ENCODE data around the gene EDRF1.
A peak's percentile ranks its signal among the peaks of the same experiment; 100 is the strongest.

The EDRF1 gene

GRCh38 chr10:125781374-125781773 lies 61.9 kb downstream of the EDRF1 start:
- H3K4me3 ChIP-seq (ENCODE audit: low read length), result no peak overlapping the region
- no peak for DNase-seq (ENCODE audit: low read depth, low spot score)

GRCh38 chr10:125782054-125782453 lies 62.5 kb downstream of the EDRF1 start:
- H3K4me3 ChIP-seq (ENCODE audit: low read length), result no peak overlapping the region
- no peak for DNase-seq (ENCODE audit: low read depth, low spot score)

- H3K4me3 ChIP-seq (ENCODE audit: low read length), result no peak overlapping the region
- no peak for DNase-seq (ENCODE audit: low read depth, low spot score)
Observed at GRCh38 chr10:125782616-125783015, 63.1 kb downstream of the EDRF1 start.

GRCh38 chr10:125783408-125783807 lies 63.9 kb downstream of the EDRF1 start:
- H3K4me3 ChIP-seq (ENCODE audit: low read length), result no peak overlapping the region
- no peak for DNase-seq (ENCODE audit: low read depth, low spot score)

GRCh38 chr10:125783957-125784356 lies 64.4 kb downstream of the EDRF1 start:
- DNase-seq (ENCODE audit: low read depth, low spot score), result no peak
- no peak overlapping the region for H3K4me3 ChIP-seq (ENCODE audit: low read length)

GRCh38 chr10:125785791-125786190 lies 66.3 kb downstream of the EDRF1 start:
- no peak overlapping the region for H3K4me3 ChIP-seq (ENCODE audit: low read length)
- DNase-seq (ENCODE audit: low read depth, low spot score), result no peak

GRCh38 chr10:125788156-125789034 lies 68.9 kb downstream of the EDRF1 start:
- no peak overlapping the region for H3K4me3 ChIP-seq (ENCODE audit: low read length)
- DNase-seq (ENCODE audit: low read depth, low spot score), result no peak

GRCh38 chr10:125792342-125793300 lies 73.1 kb downstream of the EDRF1 start:
- no peak overlapping the region for H3K4me3 ChIP-seq (ENCODE audit: low read length)
- DNase-seq (ENCODE audit: low read depth, low spot score), result peak; percentile 54

- no peak for DNase-seq (ENCODE audit: low read depth, low spot score)
- no peak overlapping the region for H3K4me3 ChIP-seq (ENCODE audit: low read length)
Observed at GRCh38 chr10:125795128-125795527, 75.6 kb downstream of the EDRF1 start.

GRCh38 chr10:125795637-125796190 lies 76.2 kb downstream of the EDRF1 start:
- H3K4me3 ChIP-seq (ENCODE audit: low read length), result no peak overlapping the region
- DNase-seq (ENCODE audit: low read depth, low spot score), result peak; percentile 51

GRCh38 chr10:125797424-125797823 lies 77.9 kb downstream of the EDRF1 start:
- H3K4me3 ChIP-seq (ENCODE audit: low read length), result no peak overlapping the region
- no peak for DNase-seq (ENCODE audit: low read depth, low spot score)

- H3K4me3 ChIP-seq (ENCODE audit: low read length), result no peak overlapping the region
- DNase-seq (ENCODE audit: low read depth, low spot score), result no peak
Observed at GRCh38 chr10:125797994-125798662, 78.6 kb downstream of the EDRF1 start.

GRCh38 chr10:125799451-125800182 lies 80.1 kb downstream of the EDRF1 start:
- no peak for DNase-seq (ENCODE audit: low read depth, low spot score)

GRCh38 chr10:125801574-125801973 lies 82.1 kb downstream of the EDRF1 start:
- DNase-seq (ENCODE audit: low read depth, low spot score), result no peak
- H3K4me3 ChIP-seq (ENCODE audit: low read length), result no peak overlapping the region

More at GRCh38 chr10:125799451-125800182, 80.1 kb downstream of the EDRF1 start:
- H3K4me3 ChIP-seq (ENCODE audit: low read length), result no peak overlapping the region

GRCh38 chr10:125802131-125802530 lies 82.6 kb downstream of the EDRF1 start:
- no peak for DNase-seq (ENCODE audit: low read depth, low spot score)
- H3K4me3 ChIP-seq (ENCODE audit: low read length), result no peak overlapping the region

GRCh38 chr10:125802739-125803138 lies 83.2 kb downstream of the EDRF1 start:
- H3K4me3 ChIP-seq (ENCODE audit: low read length), result no peak overlapping the region
- DNase-seq (ENCODE audit: low read depth, low spot score), result no peak

GRCh38 chr10:125808047-125808446 lies 88.5 kb downstream of the EDRF1 start:
- H3K4me3 ChIP-seq (ENCODE audit: low read length), result no peak overlapping the region
- no peak for DNase-seq (ENCODE audit: low read depth, low spot score)

- DNase-seq (ENCODE audit: low read depth, low spot score), result no peak
- no peak overlapping the region for H3K4me3 ChIP-seq (ENCODE audit: low read length)
Observed at GRCh38 chr10:125811251-125811650, 91.7 kb downstream of the EDRF1 start.
